B cell (primary cell): ENCODE results near the gene LYZ.

ENCODE experiments used
- EZH2 ChIP-seq: IDR thresholded peaks from 2 replicates; pipeline ENCODE4 v1.6.1; 2012; ENCODE audit warnings: borderline replicate concordance, low read depth, mild to moderate bottlenecking, moderate library complexity, low read length; ENCODE audit not compliant: insufficient read depth, poor library complexity, severe bottlenecking
- TF ChIP-seq, protein P1 (sequence below): fragments of 200-600 bp; IDR thresholded peaks from one replicate; pipeline ENCODE4 v1.8.0; 2022; ENCODE audit warnings: antibody characterized with exemption, mild to moderate bottlenecking

DNA sequence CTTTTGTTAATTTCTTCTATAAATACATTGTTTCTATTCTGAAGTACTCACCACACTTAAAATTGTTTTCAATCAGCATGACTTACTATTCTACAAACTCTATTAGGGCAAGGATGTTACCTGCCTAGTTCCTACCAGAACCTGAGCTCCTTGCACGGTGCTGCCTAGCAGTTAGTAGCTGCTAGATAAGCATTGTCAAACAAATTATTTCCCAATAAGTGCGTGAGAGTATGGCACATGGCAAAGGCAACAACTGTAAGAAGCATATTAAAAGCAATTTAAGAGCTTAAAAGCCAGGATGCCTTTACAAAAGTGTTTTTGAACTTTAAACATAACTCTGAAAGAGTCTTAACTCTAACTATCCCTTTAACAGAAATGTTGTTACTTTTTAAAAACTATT is 8.2 kb upstream of the LYZ start:
- no peak for TF ChIP-seq EZH2
- TF ChIP-seq, protein P1, sequence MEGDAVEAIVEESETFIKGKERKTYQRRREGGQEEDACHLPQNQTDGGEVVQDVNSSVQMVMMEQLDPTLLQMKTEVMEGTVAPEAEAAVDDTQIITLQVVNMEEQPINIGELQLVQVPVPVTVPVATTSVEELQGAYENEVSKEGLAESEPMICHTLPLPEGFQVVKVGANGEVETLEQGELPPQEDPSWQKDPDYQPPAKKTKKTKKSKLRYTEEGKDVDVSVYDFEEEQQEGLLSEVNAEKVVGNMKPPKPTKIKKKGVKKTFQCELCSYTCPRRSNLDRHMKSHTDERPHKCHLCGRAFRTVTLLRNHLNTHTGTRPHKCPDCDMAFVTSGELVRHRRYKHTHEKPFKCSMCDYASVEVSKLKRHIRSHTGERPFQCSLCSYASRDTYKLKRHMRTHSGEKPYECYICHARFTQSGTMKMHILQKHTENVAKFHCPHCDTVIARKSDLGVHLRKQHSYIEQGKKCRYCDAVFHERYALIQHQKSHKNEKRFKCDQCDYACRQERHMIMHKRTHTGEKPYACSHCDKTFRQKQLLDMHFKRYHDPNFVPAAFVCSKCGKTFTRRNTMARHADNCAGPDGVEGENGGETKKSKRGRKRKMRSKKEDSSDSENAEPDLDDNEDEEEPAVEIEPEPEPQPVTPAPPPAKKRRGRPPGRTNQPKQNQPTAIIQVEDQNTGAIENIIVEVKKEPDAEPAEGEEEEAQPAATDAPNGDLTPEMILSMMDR: no peak
